Activated T-cell treated with anti-CD3 and anti-CD28 coated beads for 24 hours (primary cell): ENCODE measurements around the gene LRRC46.

Source experiments
- DNase-seq: peaks from one replicate; pipeline ENCODE4 v3.0.0-alpha.2; 2020; ENCODE audit warnings: low read depth

Gene LRRC46

GRCh38 chr17:47851764-47852112, 20.3 kb downstream of the LRRC46 start:
- no peak for DNase-seq

DNA sequence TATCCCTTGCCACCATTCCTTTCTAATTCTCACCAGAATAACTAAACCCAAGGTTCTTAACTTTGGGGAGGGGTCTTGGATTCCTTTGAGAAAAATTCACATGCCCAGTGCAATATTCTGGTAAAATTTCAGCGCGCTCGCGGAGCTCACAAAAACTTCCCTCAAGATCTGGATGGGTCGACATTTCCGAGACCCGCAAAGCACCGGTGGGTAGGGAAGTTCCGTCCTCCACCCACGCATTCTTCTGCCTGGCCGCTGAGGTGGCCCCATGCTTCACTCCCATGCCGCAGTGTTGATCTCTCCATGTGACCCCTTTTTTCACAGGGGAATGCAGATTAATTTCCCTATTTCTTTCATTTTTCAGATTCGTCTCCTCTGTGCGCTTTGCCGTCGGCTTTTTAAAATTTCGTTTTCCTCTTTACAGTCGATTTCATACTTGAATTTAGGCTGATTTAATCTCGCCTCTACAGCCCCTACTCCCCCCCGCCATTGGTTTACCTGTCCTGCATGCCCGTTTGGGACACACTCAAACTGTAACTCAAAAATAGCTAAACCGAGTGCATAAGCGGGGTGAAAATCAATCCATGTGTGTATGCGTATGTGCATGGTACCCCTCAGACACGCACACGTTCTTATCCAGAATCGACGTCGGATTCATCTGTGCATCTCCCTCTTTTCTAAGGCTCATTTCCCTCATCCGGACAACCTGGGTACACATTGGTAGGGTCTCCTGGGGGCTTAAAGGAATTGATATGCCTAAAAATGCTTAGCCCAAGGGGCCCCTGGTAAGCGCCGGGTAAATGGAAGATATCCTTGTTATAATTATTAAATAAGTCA, 20.9 kb downstream of the LRRC46 start:
- DNase-seq: no peak

- DNase-seq: no peak
These were observed 22.1 kb downstream of the LRRC46 start for GRCh38 chr17:47853616-47854015.

DNA sequence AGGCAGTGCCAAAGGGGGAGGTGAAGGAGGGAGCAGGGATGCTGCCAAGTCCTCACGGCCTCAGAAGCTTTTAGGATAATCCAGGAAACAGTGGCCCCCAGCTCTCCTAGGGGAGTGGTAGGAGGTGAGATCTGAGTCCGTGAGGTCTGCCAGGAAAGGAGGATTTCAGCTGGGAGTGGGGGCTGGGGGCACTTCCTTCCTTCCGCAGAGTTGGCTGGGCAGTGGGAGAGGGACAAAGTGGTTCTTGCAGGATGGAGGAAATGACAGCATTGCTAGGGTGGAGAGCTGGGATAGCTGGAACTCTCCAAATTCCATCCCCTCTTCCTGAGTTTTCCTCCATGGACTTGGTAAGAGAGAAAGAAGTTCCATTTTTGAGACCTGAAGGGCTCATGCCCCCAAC, 24.3 kb downstream of the LRRC46 start:
- no peak for DNase-seq

DNA sequence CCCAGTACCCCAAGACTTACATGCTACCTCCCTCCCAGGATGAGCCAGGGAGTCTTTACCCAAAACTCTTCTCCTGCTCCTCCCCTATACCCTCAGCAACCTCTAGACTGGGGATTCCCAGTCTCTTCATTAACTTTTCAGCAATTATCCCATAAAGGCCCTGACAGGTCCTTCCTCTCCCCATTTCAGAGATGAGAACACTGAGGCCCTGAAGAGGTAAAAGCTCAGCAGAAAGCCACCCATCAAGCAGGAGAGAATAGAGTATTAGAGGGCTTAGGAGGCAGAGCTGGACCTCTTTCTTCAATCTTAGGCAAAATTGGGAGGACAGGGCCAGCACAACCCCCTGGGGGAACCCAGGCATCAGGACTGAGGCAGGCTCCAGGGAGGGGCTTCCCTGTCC, 25.4 kb downstream of the LRRC46 start:
- no peak for DNase-seq

DNA sequence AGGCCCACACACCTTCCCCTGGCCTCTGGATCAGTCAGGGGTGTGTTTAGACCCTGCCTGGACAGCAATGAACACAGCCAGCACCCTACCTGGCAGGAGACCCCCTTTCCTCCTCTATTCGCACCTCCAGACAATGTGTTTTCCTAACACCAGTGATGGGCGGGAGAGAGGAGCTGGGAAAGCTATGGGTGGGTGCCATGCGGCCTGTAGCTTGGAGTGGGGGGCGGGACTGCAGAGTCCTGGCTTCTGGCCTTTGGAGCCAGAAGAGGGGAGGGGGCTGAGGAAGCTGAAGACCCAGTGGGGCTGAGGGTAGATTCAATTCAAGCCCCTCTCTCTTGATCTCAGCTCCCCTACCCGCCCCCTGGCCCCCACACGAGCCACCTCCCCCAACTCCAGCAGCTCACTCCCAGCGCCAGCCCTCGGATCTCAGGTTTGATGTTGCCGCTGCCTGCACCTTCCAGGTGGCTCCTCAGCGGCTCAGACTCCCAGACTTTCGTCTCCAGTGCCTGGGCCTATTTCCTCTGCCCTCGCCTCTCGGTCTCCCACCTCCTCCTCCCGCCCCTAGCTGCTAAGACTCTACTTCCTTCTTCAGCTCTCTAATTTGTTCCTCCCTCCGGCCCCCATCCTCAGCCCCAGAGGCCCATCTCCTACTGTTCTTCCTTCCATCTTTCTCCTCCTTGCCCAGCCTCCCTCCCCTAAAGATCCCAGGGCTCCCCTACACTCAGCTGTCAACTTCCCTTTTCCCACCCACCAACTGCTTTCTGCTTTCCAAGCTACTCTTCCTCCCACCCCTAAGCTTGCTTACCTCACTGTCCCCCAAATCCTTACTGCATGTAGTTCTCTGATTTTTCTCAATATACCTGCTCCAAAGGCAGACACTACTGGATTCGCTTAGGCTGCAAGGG, 26.3 kb downstream of the LRRC46 start:
- DNase-seq: no peak

DNA sequence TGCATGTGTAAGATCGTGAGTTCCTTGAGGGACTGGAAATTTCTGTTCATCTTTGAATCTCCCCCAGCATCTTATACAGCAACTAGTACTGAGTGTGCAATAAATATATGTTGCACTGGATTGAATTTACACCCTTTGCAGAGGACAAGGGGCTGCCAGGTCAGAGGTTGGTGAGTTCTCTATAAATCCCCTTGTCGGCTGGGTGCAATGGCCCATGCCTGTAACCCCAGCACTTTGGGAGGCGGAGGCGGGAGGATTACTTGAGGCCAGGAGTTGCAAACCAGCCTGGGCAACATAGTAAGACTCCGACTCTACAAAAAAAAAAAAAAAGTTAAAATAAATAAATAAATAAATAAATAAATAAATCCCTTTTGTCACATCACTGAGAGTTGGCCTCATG, 28.9 kb downstream of the LRRC46 start:
- DNase-seq: no peak

GRCh38 chr17:47862621-47863440, 31.4 kb downstream of the LRRC46 start:
- DNase-seq: no peak

GRCh38 chr17:47864791-47865216, 33.3 kb downstream of the LRRC46 start:
- no peak for DNase-seq

DNA sequence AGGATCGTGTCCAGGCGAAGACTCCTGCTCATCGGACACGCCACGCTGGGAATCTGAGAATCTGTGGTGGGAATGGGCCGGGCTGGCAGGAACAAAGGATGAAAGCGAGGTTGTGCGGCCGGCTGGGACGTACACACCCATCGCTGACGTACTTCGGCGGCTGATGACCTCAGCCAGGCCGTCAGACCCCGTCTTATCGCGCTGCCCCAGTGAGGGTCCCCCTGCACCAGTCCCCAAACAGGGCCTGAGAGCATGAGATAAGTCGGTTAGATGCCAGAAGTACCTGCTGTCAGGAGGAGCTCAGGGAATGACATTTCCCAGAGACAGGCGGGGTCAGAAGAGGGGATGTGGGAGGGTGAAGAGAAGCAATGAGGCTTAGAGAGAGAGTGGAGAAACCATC, 35.5 kb downstream of the LRRC46 start:
- no peak for DNase-seq

- no peak for DNase-seq
These were observed 36.5 kb downstream of the LRRC46 start for GRCh38 chr17:47867813-47868533.

GRCh38 chr17:47869114-47869513, 37.6 kb downstream of the LRRC46 start:
- no peak for DNase-seq

DNA sequence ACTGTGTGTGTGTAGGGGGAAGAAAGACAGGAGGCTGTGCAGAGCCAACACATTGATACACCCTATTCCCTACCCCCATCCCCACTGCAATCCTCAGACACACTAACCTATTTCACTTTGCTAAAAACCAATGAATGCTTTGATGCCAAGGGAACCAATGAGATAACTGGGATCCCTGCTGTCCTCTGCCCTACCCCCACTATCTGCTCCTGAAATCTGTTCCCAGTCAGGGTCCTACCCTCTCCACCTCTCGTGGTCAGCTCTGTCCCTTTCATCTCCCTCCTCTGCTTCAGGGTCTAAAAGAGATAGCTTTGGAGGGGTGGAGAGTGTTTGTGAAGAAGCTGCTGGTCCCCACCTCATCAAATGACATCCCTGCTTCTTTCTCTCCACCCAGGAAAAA, 38.6 kb downstream of the LRRC46 start:
- DNase-seq: no peak

GRCh38 chr17:47871048-47871447, 39.6 kb downstream of the LRRC46 start:
- DNase-seq: no peak

- DNase-seq: no peak
These were observed 40.7 kb downstream of the LRRC46 start for GRCh38 chr17:47872019-47872650.

- no peak for DNase-seq
These were observed 41.2 kb downstream of the LRRC46 start for GRCh38 chr17:47872651-47873161.

DNA sequence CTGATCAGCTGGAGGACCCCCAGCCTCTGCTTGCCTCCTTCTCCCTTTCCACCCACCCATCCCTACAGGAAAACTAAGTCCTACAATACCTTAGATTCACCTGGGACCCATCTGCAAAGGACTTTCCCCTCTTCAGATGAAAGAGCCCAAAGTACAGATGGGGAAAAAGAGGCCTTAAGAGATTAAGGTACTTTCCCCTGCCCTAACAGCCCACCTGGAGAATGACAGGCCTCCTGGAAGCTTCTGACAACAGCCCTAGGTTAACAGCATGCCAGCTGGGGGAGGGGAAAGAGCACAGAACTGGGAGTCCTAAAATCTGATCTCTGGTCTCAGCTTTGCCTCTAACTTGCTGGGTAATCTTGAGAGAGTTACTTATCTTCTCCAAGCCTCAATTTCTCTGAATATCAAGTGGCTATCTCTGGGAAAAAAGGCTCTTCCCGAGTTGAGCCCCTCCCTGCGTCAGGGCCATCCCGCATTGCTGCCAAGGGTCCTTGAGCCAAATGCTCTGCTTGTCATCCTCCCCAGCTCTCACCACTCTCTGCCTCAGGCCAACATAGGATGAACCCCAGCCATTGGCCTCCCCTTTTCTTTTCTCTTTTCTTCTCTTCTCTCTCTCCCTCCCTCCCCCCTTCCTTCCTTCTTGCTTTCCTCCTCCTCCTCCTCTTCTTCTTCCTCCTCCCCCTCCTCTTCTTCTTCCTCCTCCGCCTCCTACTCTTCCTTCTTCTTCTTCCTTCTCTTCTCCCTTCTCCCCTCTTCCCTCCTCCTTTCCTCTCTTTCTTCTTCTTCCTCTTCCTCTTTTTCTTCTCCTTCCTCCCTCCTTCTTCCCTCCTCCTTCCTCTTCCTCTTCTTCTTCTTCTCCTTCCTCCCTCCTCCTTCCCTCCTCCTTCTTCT, 42.0 kb downstream of the LRRC46 start:
- no peak for DNase-seq

DNA sequence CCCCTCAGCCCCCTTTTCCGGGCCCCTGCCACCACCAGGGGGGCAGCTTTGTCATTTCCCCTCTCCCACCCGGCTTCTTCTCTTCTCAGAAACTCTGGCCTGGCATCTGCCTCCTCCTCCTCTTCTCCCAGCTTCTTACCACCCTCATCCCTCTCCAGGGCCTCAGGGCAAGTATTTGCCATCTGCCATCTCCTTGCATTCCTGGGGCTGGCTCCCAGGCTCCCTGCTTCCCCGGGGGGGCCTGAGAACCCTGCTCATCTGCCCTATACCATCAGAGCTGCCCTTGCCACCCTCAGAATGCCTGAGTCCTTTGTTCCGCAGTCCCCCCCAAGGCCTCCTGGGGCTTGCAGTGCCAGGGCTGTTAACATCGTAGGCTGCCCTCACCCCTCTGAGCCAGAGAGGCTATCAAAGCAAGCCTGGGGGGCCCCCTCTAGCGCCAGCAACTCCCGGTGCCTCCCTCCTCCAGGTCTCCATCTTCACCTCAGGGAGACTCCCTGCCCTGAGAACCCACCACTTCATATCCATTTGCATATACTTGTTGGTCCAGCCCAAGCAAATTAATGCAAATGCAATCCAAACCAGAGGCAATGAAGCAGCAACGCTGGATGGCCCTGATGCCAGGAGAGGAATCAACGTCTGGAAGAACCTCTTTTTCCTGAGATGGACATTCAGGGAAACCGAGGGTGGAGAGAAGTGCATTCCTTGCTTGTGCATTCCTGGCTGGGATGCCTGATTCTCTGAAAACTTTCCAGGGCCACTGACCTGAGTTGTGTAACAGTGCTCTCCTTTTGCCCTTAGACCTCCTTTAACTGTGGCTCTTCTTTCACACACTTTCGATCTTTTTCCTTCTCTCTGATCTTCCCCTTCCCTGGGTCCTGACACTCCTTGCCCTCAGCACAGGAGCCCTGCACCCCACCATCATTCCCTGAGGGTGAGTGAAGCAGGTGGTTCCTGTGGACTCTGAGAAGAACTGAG, 43.8 kb downstream of the LRRC46 start:
- no peak for DNase-seq
